Measurements from ENCODE around the gene CAND2. TPM values are rescaled to one million over a fixed set of nuclear protein-coding genes. Genes with fewer than 3 reads are reported as not detected.

Gene CAND2
- total and polyA plus RNA-seq, 2 experiments from 2014 or later: 4.3 to 5.0 TPM

DNA sequence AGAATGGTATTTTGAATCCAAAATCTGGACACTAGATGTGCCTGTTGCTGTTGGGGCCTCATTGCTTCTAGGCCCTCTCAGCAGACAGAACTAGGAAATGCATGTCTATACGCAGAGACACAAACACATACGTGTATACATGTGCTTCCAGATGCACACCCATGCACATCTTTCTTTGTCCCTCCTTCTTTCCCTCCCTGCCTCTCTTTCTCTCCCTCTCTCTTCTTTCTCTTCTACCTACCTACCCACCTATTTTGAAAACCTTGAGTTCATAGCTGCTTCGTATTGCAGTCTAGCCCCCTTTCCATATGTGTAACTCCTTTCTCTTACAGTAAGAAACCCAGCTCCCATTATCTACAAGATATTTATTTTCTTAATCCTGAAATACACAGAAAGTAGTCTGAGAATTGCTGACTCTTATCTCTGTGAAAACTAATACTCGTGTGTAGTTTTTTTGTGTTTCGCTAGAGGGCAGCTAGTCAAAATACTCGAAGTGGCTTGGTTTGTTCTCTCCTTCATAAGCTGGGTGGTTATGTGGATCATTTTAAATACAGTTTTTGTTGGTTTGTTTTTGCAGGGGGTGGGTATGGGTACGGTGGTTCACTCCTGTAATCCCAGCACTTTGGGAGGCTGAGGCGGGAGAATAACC lies 26.4 kb downstream of the CAND2 start:
- no peaks in the 10 kb centered on the region for H3K4me1 ChIP-seq (ENCODE audit: insufficient read depth)
- no peaks in the 10 kb centered on the region for H3K9me3 ChIP-seq (ENCODE audit: low read depth)
- no peaks in the 10 kb centered on the region for H3K36me3 ChIP-seq (replicated peaks; ENCODE audit: insufficient read depth, low read depth)
- H3K9me2 ChIP-seq (replicated peaks; ENCODE audit: insufficient read depth): no peaks in the 10 kb centered on the region
- DNase-seq (ENCODE audit: low spot score): peak; percentile 46
- WGBS (ENCODE audit: low lambda C conversion rate, missing lambda C conversion rate): 35% methylated on average over 7 of the region's 8 CpGs
- no peaks in the 10 kb centered on the region for H4K20me1 ChIP-seq (ENCODE audit: insufficient read depth, poor library complexity, severe bottlenecking)
- no peak overlapping the region for H3K4me3 ChIP-seq
- H3K27ac ChIP-seq: no peak overlapping the region
- no peaks in the 10 kb centered on the region for H3K79me2 ChIP-seq
- TF ChIP-seq, protein P1, sequence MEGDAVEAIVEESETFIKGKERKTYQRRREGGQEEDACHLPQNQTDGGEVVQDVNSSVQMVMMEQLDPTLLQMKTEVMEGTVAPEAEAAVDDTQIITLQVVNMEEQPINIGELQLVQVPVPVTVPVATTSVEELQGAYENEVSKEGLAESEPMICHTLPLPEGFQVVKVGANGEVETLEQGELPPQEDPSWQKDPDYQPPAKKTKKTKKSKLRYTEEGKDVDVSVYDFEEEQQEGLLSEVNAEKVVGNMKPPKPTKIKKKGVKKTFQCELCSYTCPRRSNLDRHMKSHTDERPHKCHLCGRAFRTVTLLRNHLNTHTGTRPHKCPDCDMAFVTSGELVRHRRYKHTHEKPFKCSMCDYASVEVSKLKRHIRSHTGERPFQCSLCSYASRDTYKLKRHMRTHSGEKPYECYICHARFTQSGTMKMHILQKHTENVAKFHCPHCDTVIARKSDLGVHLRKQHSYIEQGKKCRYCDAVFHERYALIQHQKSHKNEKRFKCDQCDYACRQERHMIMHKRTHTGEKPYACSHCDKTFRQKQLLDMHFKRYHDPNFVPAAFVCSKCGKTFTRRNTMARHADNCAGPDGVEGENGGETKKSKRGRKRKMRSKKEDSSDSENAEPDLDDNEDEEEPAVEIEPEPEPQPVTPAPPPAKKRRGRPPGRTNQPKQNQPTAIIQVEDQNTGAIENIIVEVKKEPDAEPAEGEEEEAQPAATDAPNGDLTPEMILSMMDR (IDR thresholded peaks at IDR 0.05; ENCODE audit: poor library complexity): peak; percentile 47
- TF ChIP-seq EZH2phosphoT487 (IDR thresholded peaks at IDR 0.05; ENCODE audit: low read depth, severe bottlenecking, unreplicated experiment): no peak
- H3K4me2 ChIP-seq: no peak overlapping the region
- H2AFZ ChIP-seq: no peak overlapping the region
- H3K27me3 ChIP-seq: no peaks in the 10 kb centered on the region

DNA sequence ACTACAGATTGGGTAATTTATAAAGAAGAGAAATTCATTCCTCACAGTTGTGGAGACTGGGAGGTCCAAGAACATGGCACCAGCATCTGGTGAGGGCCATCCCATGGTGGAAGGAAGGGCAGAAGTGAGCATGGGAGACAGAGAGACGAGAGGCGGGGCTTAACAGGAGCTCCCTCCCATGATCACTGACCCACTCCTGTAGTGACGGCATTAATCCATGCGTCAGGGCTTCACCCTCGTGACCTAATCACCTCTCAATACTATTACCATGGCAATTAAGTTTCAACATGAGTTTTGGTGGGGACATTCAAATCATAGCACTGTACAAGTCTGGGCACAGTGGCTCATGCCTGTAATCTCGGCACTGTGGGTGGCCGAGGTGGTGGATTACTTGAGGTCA lies 27.8 kb downstream of the CAND2 start:
- Histone ChIP-seq H3K79me2 (no peaks in the 10 kb centered on the region), H3K9me2 (replicated peaks; ENCODE audit: insufficient read depth) (no peaks in the 10 kb centered on the region)
- 86% methylated on average over 7 of the region's 7 CpGs for WGBS (ENCODE audit: low lambda C conversion rate, missing lambda C conversion rate)

DNA sequence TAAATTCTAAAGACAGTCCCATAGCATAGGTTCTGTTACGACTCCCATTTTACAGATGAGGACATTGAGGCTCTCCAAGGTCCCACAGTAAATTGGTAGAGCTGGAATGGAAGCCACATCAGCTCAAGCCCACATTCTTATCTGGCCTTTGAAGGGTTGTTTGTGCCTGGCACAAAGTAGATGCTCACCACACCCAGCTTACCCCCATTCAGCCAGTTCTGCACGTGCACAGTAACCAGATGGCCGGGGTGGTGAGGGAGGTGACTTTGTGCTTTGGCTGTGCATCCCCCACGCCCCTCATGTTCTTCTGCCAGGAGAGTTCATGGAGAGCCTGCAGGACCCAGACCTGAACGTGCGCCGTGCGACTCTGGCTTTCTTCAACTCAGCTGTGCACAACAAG lies 28.7 kb downstream of the CAND2 start:
- no peaks in the 10 kb centered on the region for H3K9me3 ChIP-seq (ENCODE audit: low read depth)

More for the DNA sequence above, 27.8 kb downstream of the CAND2 start:
- H3K4me3 ChIP-seq: no peak overlapping the region
- no peak for TF ChIP-seq EZH2 (IDR thresholded peaks at IDR 0.05; ENCODE audit: borderline replicate concordance)
- no peak overlapping the region for H3K27ac ChIP-seq
- no peak for DNase-seq (ENCODE audit: low spot score)
- no peak overlapping the region for H3K4me2 ChIP-seq
- H3K4me1 ChIP-seq (ENCODE audit: insufficient read depth): no peaks in the 10 kb centered on the region
- no peaks in the 10 kb centered on the region for H3K27me3 ChIP-seq
- H2AFZ ChIP-seq: no peak overlapping the region
- no peaks in the 10 kb centered on the region for H4K20me1 ChIP-seq (ENCODE audit: insufficient read depth, poor library complexity, severe bottlenecking)
- no peaks in the 10 kb centered on the region for H3K36me3 ChIP-seq (replicated peaks; ENCODE audit: insufficient read depth, low read depth)
- H3K9me3 ChIP-seq (ENCODE audit: low read depth): no peaks in the 10 kb centered on the region

DNA sequence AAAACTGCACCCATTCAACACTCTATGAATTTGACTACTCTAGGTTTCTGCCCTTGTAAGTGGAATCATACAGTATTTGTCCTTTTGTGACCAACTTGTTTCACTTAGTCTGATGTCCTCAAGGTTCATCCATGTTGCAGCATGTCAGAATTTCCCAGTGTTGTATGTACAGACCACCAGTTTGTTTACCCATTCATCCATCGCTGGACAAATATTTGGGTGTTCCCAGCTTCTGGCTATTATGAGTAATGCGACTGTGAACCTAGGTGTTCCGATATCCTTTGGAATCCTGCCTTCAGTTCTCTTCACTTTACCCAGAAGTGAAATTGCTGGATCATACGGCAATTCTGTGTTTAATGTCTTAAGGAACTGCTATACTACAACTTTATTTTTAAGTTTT lies 32.3 kb downstream of the CAND2 start:
- H3K27me3 ChIP-seq: no peaks in the 10 kb centered on the region
- H3K9me3 ChIP-seq (ENCODE audit: low read depth): no peaks in the 10 kb centered on the region
- H3K4me1 ChIP-seq (ENCODE audit: insufficient read depth): no peaks in the 10 kb centered on the region
- H3K4me3 ChIP-seq: no peak overlapping the region
- no peak for DNase-seq (ENCODE audit: low spot score)
- H4K20me1 ChIP-seq (ENCODE audit: insufficient read depth, poor library complexity, severe bottlenecking): no peaks in the 10 kb centered on the region
- no peaks in the 10 kb centered on the region for H3K79me2 ChIP-seq
- H3K9me2 ChIP-seq (replicated peaks; ENCODE audit: insufficient read depth): no peaks in the 10 kb centered on the region
- H3K36me3 ChIP-seq (replicated peaks; ENCODE audit: insufficient read depth, low read depth): no peaks in the 10 kb centered on the region
- no peak overlapping the region for H2AFZ ChIP-seq
- 89% methylated on average over 4 of the region's 4 CpGs for WGBS (ENCODE audit: low lambda C conversion rate, missing lambda C conversion rate)
- no peak overlapping the region for H3K4me2 ChIP-seq
- H3K27ac ChIP-seq: no peak overlapping the region
- TF ChIP-seq EZH2 (IDR thresholded peaks at IDR 0.05; ENCODE audit: borderline replicate concordance): no peak
- TF ChIP-seq, protein P1 (IDR thresholded peaks at IDR 0.05; ENCODE audit: poor library complexity): no peak
- no peak for TF ChIP-seq EZH2phosphoT487 (IDR thresholded peaks at IDR 0.05; ENCODE audit: low read depth, severe bottlenecking, unreplicated experiment)

More for the DNA sequence above, 28.7 kb downstream of the CAND2 start:
- no peaks in the 10 kb centered on the region for H3K27me3 ChIP-seq
- 93% methylated on average over 8 of the region's 8 CpGs for WGBS (ENCODE audit: low lambda C conversion rate, missing lambda C conversion rate)
- H3K36me3 ChIP-seq (replicated peaks; ENCODE audit: insufficient read depth, low read depth): no peaks in the 10 kb centered on the region
- no peaks in the 10 kb centered on the region for H4K20me1 ChIP-seq (ENCODE audit: insufficient read depth, poor library complexity, severe bottlenecking)
- H3K4me3 ChIP-seq: no peak overlapping the region
- H3K27ac ChIP-seq: no peak overlapping the region
- H3K4me2 ChIP-seq: no peak overlapping the region
- H3K9me2 ChIP-seq (replicated peaks; ENCODE audit: insufficient read depth): no peaks in the 10 kb centered on the region
- no peaks in the 10 kb centered on the region for H3K79me2 ChIP-seq
- H2AFZ ChIP-seq: no peak overlapping the region
- DNase-seq (ENCODE audit: low spot score): no peak
- no peaks in the 10 kb centered on the region for H3K4me1 ChIP-seq (ENCODE audit: insufficient read depth)
- TF ChIP-seq EZH2 (IDR thresholded peaks at IDR 0.05; ENCODE audit: borderline replicate concordance) (no peak), EZH2phosphoT487 (IDR thresholded peaks at IDR 0.05; ENCODE audit: low read depth, severe bottlenecking, unreplicated experiment) (no peak)
- TF ChIP-seq, protein P1 (IDR thresholded peaks at IDR 0.05; ENCODE audit: poor library complexity): no peak

Measured in hepatocyte (in vitro differentiated cells).